ENCODE measurements around the gene RNF208.

DNA sequence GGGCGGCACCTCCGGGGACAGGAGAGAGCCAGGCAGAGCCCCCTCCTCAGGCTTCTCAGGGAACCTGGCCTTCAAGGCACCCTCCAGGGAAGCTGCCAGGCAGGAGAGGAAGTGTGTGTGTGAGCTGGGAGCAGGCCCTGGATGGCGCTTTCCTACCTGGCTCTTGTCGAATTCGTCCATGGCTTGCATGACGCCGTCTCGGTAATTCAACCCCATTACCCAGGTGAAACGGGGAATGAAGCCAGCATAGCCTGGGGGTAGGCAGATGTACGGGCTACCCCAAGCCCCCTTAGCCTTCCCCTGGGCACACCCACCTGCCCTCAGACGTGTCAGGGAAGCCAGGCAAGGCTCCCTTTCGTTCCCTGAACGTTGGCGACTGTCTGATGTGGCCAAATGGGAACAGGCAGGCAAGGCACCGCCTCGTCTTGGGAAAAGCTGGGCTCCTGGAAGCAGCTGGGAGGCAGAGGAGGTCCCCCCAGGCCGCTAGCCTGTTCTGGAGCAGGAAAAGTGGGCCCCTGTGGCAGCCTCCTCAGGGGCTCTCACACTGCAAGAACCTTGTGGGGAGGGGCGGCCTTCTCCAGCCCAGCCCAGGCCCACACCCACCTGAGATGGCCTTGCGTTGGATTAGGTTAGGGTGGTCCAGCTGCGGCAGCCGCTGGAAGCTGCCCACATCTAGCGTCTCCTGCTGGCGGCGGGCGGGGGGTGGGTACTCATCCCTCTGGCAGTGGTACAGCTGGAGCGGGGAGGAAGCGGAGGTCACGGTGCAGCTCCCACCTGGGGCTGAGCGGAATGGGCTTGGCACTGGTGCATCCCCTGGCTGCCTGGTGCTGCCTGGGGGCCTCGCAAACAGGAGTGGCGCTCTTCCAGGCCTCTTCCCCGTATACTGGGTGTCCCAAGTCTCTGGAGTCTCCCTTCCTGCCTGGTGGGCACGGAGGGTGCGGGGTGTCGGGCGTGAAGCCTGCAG, 22.7 kb upstream of the RNF208 start:
- TF ChIP-seq, protein P1, sequence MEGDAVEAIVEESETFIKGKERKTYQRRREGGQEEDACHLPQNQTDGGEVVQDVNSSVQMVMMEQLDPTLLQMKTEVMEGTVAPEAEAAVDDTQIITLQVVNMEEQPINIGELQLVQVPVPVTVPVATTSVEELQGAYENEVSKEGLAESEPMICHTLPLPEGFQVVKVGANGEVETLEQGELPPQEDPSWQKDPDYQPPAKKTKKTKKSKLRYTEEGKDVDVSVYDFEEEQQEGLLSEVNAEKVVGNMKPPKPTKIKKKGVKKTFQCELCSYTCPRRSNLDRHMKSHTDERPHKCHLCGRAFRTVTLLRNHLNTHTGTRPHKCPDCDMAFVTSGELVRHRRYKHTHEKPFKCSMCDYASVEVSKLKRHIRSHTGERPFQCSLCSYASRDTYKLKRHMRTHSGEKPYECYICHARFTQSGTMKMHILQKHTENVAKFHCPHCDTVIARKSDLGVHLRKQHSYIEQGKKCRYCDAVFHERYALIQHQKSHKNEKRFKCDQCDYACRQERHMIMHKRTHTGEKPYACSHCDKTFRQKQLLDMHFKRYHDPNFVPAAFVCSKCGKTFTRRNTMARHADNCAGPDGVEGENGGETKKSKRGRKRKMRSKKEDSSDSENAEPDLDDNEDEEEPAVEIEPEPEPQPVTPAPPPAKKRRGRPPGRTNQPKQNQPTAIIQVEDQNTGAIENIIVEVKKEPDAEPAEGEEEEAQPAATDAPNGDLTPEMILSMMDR (IDR thresholded peaks at IDR 0.05; ENCODE audit: borderline replicate concordance, extremely low read depth, low read length, poor library complexity, severe bottlenecking), result no peak
- no peak for TF ChIP-seq EZH2 (IDR thresholded peaks at IDR 0.05; ENCODE audit: borderline replicate concordance, low read depth, low read length, severe bottlenecking)
